PC-9 (cell line): ENCODE data around the gene SPRED1. TPM values are rescaled to one million over a fixed set of nuclear protein-coding genes. Genes with fewer than 3 reads are reported as not detected.

Source experiments
- Bru-seq: library from RNA; stranded (reverse); fragments of 400-500 nt; gene quantifications from one replicate; lab custom pipeline; 2021; lab: Mats Ljungman, UMichigan
- BruChase-seq, 2 experiments: library from RNA; stranded (reverse); fragments of 400-500 nt; gene quantifications; one replicate each; lab custom pipeline; 2021; lab: Mats Ljungman, UMichigan
- BruUV-seq: library from RNA; stranded (reverse); fragments of 400-500 nt; replicated peaks from 2 replicates; lab custom pipeline; 2021; lab: Mats Ljungman, UMichigan
- CTCF ChIA-PET: fragments of 300-600 bp; sonication (Branson Sonifier 250); formaldehyde crosslinking; loops from one replicate; lab custom pipeline; 2022; ENCODE audit warnings: antibody characterized with exemption; lab: Charles Lee
- POLR2A ChIA-PET: fragments of 300-600 bp; sonication (Branson Sonifier 250); formaldehyde crosslinking; loops from one replicate; lab custom pipeline; 2022; ENCODE audit warnings: antibody characterized with exemption; ENCODE audit not compliant: unreplicated experiment; lab: Charles Lee
- DNase-seq, 2 experiments: peaks; one replicate each; pipeline versions ENCODE4 v3.0.0 to v3.0.0-alpha.2; 2015 to 2022; ENCODE audit warnings: mixed read lengths in 1 of 2
- H2AFZ ChIP-seq: fragments of 200-600 bp; sonication (generic); 2 replicates; pipeline ENCODE4 v1.8.1; 2017; ENCODE audit warnings: antibody characterized with exemption
- H3F3A ChIP-seq: fragments of 200-600 bp; sonication (generic); 2 replicates; pipeline ENCODE4 v1.8.1; 2017; ENCODE audit warnings: antibody characterized with exemption, mild to moderate bottlenecking, low read depth; ENCODE audit not compliant: insufficient read depth
- H3K27ac ChIP-seq: fragments of 200-600 bp; sonication (generic); 2 replicates; pipeline ENCODE4 v1.6.1; 2016; ENCODE audit warnings: mixed run types
- H3K27me3 ChIP-seq: fragments of 200-600 bp; sonication (generic); 2 replicates; pipeline ENCODE4 v1.6.1; 2016; ENCODE audit warnings: low read depth, mixed run types; ENCODE audit not compliant: insufficient read depth
- H3K36me3 ChIP-seq: fragments of 200-600 bp; sonication (generic); 2 replicates; pipeline ENCODE4 v1.6.1; 2016; ENCODE audit warnings: low read depth, mixed run types
- H3K4me1 ChIP-seq: fragments of 200-600 bp; sonication (generic); replicated peaks from 2 replicates; pipeline ENCODE4 v1.6.1; 2016; ENCODE audit warnings: mixed run types; ENCODE audit not compliant: insufficient read depth
- H3K4me2 ChIP-seq: fragments of 200-600 bp; sonication (generic); 2 replicates; pipeline ENCODE4 v1.6.1; 2017; ENCODE audit warnings: mixed run types
- H3K4me3 ChIP-seq: fragments of 200-600 bp; sonication (generic); 2 replicates; pipeline ENCODE4 v1.6.1; 2016; ENCODE audit warnings: mixed run types
- H3K79me2 ChIP-seq: fragments of 200-600 bp; sonication (generic); 2 replicates; pipeline ENCODE4 v1.6.1; 2017; ENCODE audit warnings: low read depth, mixed run types
- H3K9me2 ChIP-seq: fragments of 200-600 bp; sonication (generic); 2 replicates; pipeline ENCODE4 v1.8.1; 2017; ENCODE audit warnings: mild to moderate bottlenecking; ENCODE audit not compliant: insufficient read depth
- H3K9me3 ChIP-seq: fragments of 200-600 bp; sonication (generic); 2 replicates; pipeline ENCODE4 v1.8.1; 2016; ENCODE audit warnings: low read depth; ENCODE audit not compliant: insufficient read depth
- H4K20me1 ChIP-seq: fragments of 200-600 bp; sonication (generic); 2 replicates; pipeline ENCODE4 v1.8.1; 2017; ENCODE audit not compliant: insufficient read depth
- EZH2 ChIP-seq: fragments of 200-600 bp; sonication (generic); IDR thresholded peaks from 2 replicates; pipeline ENCODE4 v1.8.0; 2017; ENCODE audit warnings: antibody characterized with exemption, low read depth
- intact Hi-C: fragments of 100-400 bp; cut with micrococcal nuclease; formaldehyde crosslinking; loops from one replicate; pipeline ENCODE4 v1.10.0; 2022; ENCODE audit not compliant: unreplicated experiment
- long read RNA-seq: library from polyadenylated mRNA; stranded (forward); transcript quantifications from one replicate; pipeline ENCODE4 v2.0.0, GENCODE V29; 2022
- total RNA-seq: library from RNA; stranded (reverse); gene quantifications from 2 replicates; pipeline ENCODE4 v1.2.3, GENCODE V29; 2021
- TF ChIP-seq, protein P1 (sequence below): fragments of 200-600 bp; sonication (generic); conservative IDR thresholded peaks from 2 replicates; pipeline ENCODE4 v1.6.1; 2017; ENCODE audit warnings: mixed run types, antibody characterized with exemption, mild to moderate bottlenecking, moderate library complexity

The SPRED1 gene
- total RNA-seq (16.5 and 21.3 TPM in 2 replicates), Bru-seq, nascent RNA (percentile 89 among the genes with signal in this experiment), BruChase-seq, experiment 1, labeled RNA remaining after a 2-hour chase (percentile 82 among the genes with signal in this experiment), BruChase-seq, experiment 2, labeled RNA remaining after a 6-hour chase (percentile 80 among the genes with signal in this experiment)
- long read RNA-seq, full-length matches to known transcripts: 12 of 18 reads
- long read RNA-seq, partial matches to known transcripts: 3 of 18 reads
- long read RNA-seq, other reads (novel, unspliced or antisense): 3 of 18 reads

DNA sequence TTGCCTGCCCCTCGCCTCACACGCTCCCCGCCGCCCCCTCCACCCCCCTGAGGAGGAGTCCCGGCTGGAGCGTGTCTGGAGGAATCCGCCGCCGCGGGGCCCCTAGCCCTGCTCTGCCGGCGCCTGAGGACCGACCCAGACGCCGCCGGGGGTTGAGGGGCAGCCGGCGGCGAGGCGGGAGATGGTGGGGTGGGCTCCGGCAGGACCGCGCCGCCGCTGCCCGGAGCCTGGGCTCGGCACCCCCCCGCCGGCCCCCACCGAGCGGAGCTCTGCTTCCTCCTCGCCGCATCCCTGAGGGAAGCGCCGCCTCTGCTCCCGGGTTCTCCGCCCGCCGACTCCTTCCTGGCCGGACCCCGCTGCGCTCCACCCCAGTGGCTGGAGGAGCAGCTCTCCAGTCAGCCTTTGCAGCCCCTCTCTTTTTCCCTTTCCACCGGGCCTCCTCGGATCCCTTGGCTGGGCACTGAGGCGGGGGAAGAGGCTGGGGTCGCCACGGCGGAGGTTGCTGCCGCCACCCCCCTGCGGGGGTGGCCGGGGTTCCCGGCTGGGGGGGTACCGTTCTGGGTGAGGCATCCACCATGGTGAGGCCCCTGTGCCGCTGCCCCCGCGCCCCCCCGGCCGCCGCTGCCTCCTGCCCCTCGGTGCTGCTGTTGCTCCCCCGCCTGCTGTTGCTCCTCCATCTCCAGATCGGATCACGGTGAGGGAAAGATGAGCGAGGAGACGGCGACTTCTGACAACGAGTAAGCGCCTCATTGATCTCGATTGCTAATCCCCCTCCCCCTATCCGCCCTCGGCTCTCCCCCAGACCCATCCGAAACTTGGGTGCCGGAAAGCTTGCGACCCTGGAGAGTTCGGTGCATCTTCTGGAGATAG lies at the start of gene SPRED1:
Gene SPRED1 (plus strand): TSS at position 356 of the 870 bp plus-strand sequence. CDS start 350 bp downstream, at position 706.
- CTCF ChIA-PET: interaction anchor here (0.5 to 1.0 kb wide), 3 partner anchors 57 to 469 kb away, joined by 3 to 5 read pairs (median 3); no protein-coding TSS in a partner anchor
- H2AFZ ChIP-seq: peak within 1 kb of the TSS; percentile 81
- H3K27me3 ChIP-seq: no peaks in the 10 kb centered on the region
- H3K4me1 ChIP-seq: peaks cover 27% of the 10 kb centered on the region
- peak within 1 kb of the TSS; percentile 80 for H3K4me3 ChIP-seq
- H3K36me3 ChIP-seq: no peaks in the 10 kb centered on the region
- DNase-seq: peak in 1 of 2 experiments; percentile 60
- peaks cover 4% of the 10 kb centered on the region; the same call in 1 of the 2 replicates for H4K20me1 ChIP-seq
- POLR2A ChIA-PET: interaction anchor here (0.7 to 0.9 kb wide), 4 partner anchors 21 to 257 kb away, joined by 3 to 8 read pairs (median 6); no protein-coding TSS in a partner anchor
- H3K9me2 ChIP-seq: no peaks in the 10 kb centered on the region
- BruUV-seq: no TSS peak
- peaks cover 51% of the 10 kb centered on the region for H3K79me2 ChIP-seq
- TF ChIP-seq EZH2: no peak
- TF ChIP-seq, protein P1, sequence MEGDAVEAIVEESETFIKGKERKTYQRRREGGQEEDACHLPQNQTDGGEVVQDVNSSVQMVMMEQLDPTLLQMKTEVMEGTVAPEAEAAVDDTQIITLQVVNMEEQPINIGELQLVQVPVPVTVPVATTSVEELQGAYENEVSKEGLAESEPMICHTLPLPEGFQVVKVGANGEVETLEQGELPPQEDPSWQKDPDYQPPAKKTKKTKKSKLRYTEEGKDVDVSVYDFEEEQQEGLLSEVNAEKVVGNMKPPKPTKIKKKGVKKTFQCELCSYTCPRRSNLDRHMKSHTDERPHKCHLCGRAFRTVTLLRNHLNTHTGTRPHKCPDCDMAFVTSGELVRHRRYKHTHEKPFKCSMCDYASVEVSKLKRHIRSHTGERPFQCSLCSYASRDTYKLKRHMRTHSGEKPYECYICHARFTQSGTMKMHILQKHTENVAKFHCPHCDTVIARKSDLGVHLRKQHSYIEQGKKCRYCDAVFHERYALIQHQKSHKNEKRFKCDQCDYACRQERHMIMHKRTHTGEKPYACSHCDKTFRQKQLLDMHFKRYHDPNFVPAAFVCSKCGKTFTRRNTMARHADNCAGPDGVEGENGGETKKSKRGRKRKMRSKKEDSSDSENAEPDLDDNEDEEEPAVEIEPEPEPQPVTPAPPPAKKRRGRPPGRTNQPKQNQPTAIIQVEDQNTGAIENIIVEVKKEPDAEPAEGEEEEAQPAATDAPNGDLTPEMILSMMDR: no peak
- peak within 1 kb of the TSS; percentile 81 for H3K4me2 ChIP-seq
- no peaks in the 10 kb centered on the region for H3K9me3 ChIP-seq
- peak within 1 kb of the TSS; percentile 80 for H3K27ac ChIP-seq
- peaks cover 11% of the 10 kb centered on the region; the same call in 1 of the 2 replicates for H3F3A ChIP-seq
- intact Hi-C loops: no loop called here

DNA sequence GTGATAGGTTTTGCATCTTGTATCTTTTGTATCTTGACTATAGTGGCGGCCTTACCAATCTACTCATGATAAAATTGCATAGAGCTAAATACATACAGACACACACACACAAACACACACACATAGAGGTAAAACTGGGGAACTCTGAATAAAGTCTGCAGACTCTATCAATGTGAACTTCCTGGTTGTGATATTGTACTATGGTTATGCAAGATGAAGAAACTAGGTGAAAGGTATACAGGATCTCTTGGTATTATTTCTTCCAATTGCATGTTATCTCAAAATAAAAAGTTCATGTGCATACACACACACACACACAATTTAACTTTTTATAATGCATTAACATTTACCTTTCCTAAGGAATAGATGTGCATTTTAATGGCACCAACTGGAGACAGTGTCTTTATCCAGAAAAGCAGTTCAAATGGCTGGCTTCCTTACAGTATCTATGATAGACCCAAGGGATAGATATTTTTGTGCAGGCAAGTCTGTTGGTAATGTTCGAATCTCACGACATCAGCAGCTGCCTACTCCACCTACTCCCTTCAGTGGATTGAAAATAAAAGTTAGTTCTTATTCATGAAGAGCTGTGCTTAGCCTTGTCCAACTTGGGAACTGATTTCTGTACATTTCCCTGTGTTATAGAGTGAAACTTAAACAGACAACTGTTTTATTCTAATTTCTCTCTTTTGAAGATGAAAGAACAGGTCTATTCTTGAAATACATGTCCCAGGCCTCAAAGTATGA lies 46.9 kb upstream of the SPRED1 start:
- intact Hi-C loops: no loop called here
- Histone ChIP-seq H3K27me3 (no peaks in the 10 kb centered on the region), H3F3A (no peaks in the 10 kb centered on the region), H3K4me3 (no peak overlapping the region), H2AFZ (no peak overlapping the region), H3K27ac (no peak overlapping the region), H3K36me3 (no peaks in the 10 kb centered on the region), H3K9me3 (no peaks in the 10 kb centered on the region), H4K20me1 (no peaks in the 10 kb centered on the region), H3K4me1 (no peaks in the 10 kb centered on the region; the same call in 1 of the 2 replicates), H3K9me2 (no peaks in the 10 kb centered on the region), H3K79me2 (no peaks in the 10 kb centered on the region), H3K4me2 (no peak overlapping the region)
- no TSS peak for BruUV-seq
- no peak for DNase-seq
- TF ChIP-seq EZH2: no peak
- TF ChIP-seq, protein P1: no peak
- POLR2A ChIA-PET: no interaction called here
- CTCF ChIA-PET: no interaction called here
